CD4-positive, alpha-beta T cell treated with Interleukin-2 at 100 ng/mL for 4 hours (primary cell): ENCODE data around the gene CTR9.
"Not testable (repeated sequence)": the region's sequence is repeated elsewhere in the genome, so short reads cannot be mapped to it uniquely, and the experiment has no call there.

Source experiments
- DNase-seq: peaks from one replicate; pipeline ENCODE4 v3.0.0-alpha.2; 2020; ENCODE audit warnings: low spot score

Gene CTR9

GRCh38 chr11:10822491-10822890 is 71.4 kb downstream of the CTR9 start:
- DNase-seq, result not testable (repeated sequence)

GRCh38 chr11:10823152-10823579 is 72.1 kb downstream of the CTR9 start:
- no peak for DNase-seq

- no peak for DNase-seq
Measured at GRCh38 chr11:10824888-10825287, 73.8 kb downstream of the CTR9 start.

GRCh38 chr11:10828402-10828801 is 77.4 kb downstream of the CTR9 start:
- DNase-seq, result no peak

- no peak for DNase-seq
Measured at GRCh38 chr11:10829139-10829538, 78.1 kb downstream of the CTR9 start.
